CD4-positive, alpha-beta T cell (primary cell): ENCODE results near the gene MAP3K7CL. TPM values are rescaled to one million over a fixed set of nuclear protein-coding genes. Genes with fewer than 3 reads are reported as not detected.

ENCODE experiments used
- ATAC-seq: fragments of 200-7000 bp; cut with Tn5 transposase; one replicate; pipeline ENCODE4 v1.10.0; 2022; ENCODE audit warnings: mild to moderate bottlenecking; ENCODE audit not compliant: poor library complexity
- CTCF ChIA-PET: fragments of 350-600 bp; sonication (Branson Sonifier 250); formaldehyde crosslinking; loops from one replicate; lab custom pipeline; 2021; ENCODE audit warnings: antibody characterized with exemption, inconsistent platforms; lab: Charles Lee
- POLR2A ChIA-PET: fragments of 350-600 bp; sonication (Branson Sonifier 250); formaldehyde crosslinking; loops from one replicate; lab custom pipeline; 2021; ENCODE audit warnings: antibody characterized with exemption, inconsistent platforms; lab: Charles Lee
- DNase-seq, 14 experiments: peaks; one replicate each; pipeline ENCODE4 v3.0.0-alpha.2; 2013 to 2020; ENCODE audit warnings: mixed read lengths in 2 of 14
- H3K27ac ChIP-seq, 2 donors: one replicate each; pipeline versions ENCODE4 v1.5.1 to v1.7.0; 2013; ENCODE audit warnings: low read length in 2 of 2, low read depth in 1 of 2, mild to moderate bottlenecking in 1 of 2
- H3K27me3 ChIP-seq, 2 experiments: 1 replicate in 1 of 2; 2 replicates in 1 of 2; pipeline versions ENCODE4 v1.6.1 to v1.7.0; 2013; ENCODE audit warnings: low read length in 2 of 2, control low read depth in 1 of 2, mild to moderate bottlenecking in 1 of 2, moderate library complexity in 1 of 2; ENCODE audit not compliant: insufficient read depth in 2 of 2, control insufficient read depth in 1 of 2
- H3K36me3 ChIP-seq: one replicate; pipeline ENCODE4 v1.6.1; 2013; ENCODE audit warnings: low read length, control low read depth; ENCODE audit not compliant: insufficient read depth
- H3K4me1 ChIP-seq: one replicate; pipeline ENCODE4 v1.6.1; 2013; ENCODE audit warnings: low read length, control low read depth; ENCODE audit not compliant: insufficient read depth
- H3K4me3 ChIP-seq: one replicate; pipeline ENCODE4 v1.5.1; 2013; ENCODE audit warnings: mild to moderate bottlenecking, low read length, moderate library complexity
- H3K9me3 ChIP-seq, 2 experiments: 1 replicate in 1 of 2; 2 replicates in 1 of 2; pipeline versions ENCODE4 v1.6.1 to v1.7.0; 2013; ENCODE audit warnings: low read length in 2 of 2, mild to moderate bottlenecking in 2 of 2, control low read depth in 1 of 2, moderate library complexity in 1 of 2; ENCODE audit not compliant: control insufficient read depth in 1 of 2, insufficient read depth in 1 of 2
- H3K27ac Mint-ChIP-seq: one replicate; pipeline ENCODE4 v1.8.0; 2020; ENCODE audit warnings: mixed read lengths
- H3K27me3 Mint-ChIP-seq: one replicate; pipeline ENCODE4 v1.8.0; 2021; ENCODE audit warnings: mixed read lengths
- H3K36me3 Mint-ChIP-seq: one replicate; pipeline ENCODE4 v1.8.0; 2021; ENCODE audit warnings: low read depth, mixed read lengths
- H3K4me1 Mint-ChIP-seq: one replicate; pipeline ENCODE4 v1.8.0; 2021; ENCODE audit warnings: low read depth, mixed read lengths
- H3K4me3 Mint-ChIP-seq: one replicate; pipeline ENCODE4 v1.8.0; 2020; ENCODE audit warnings: mild to moderate bottlenecking, mixed read lengths
- H3K9me3 Mint-ChIP-seq: one replicate; pipeline ENCODE4 v1.8.0; 2020; ENCODE audit warnings: mixed read lengths
- intact Hi-C, 2 experiments: fragments of 100-400 bp; cut with DNase I in 1 of 2; cut with micrococcal nuclease in 1 of 2; formaldehyde crosslinking; loops; one replicate each; pipeline versions ENCODE4 v1.15.1 to v1.9.0; 2023 to 2025; cut with DNase I, micrococcal nuclease
- total RNA-seq, 174 experiments: library from RNA in 2 of 174; stranded (reverse) in 2 of 174; gene quantifications; one replicate each; pipeline ENCODE4 v1.2.3 and lab custom pipeline; 2021 to 2026
- TF ChIP-seq, protein P1 (sequence below): fragments of 200-600 bp; IDR thresholded peaks from one replicate; pipeline ENCODE4 v1.8.0; 2022; ENCODE audit warnings: antibody characterized with exemption, mild to moderate bottlenecking

MAP3K7CL gene
- total RNA-seq, 2 experiments from 2014 or later = 4.6 to 4.7 TPM

DNA sequence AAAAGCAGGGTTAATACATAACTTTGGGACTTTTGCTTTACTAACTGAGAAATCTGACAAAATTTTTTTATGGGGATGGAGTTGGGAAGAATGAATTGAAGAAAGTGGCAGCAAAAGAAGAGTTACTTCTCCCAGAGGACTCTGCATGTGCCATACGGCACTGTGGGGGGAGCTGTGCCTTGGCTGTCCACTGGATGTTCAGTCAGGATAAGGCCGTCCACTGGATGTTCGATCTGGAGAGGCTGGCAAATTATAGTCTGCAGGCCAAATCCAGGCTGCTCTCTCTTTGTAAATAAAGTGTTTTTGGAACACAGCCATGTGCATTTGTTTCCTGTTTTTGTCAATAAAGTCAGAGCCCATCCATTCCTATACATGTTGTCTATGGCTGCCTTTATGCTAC is 4.5 kb upstream of the MAP3K7CL start:
- Histone ChIP-seq H3K27me3 (no peaks in the 10 kb centered on the region), H3K4me1 (no peaks in the 10 kb centered on the region), H3K4me3 (no peak overlapping the region), H3K36me3 (no peaks in the 10 kb centered on the region), H3K27ac (no peak overlapping the region), H3K9me3 (peaks cover 0 to 3% of the 10 kb centered on the region in 2 experiments)
- DNase-seq = no peak
- H3K36me3 Mint-ChIP-seq = no peaks in the 10 kb centered on the region
- peaks cover 2% of the 10 kb centered on the region for H3K9me3 Mint-ChIP-seq
- no peak overlapping the region for H3K27ac Mint-ChIP-seq
- no peaks in the 10 kb centered on the region for H3K4me1 Mint-ChIP-seq
- ATAC-seq = no peak
- TF ChIP-seq, protein P1, sequence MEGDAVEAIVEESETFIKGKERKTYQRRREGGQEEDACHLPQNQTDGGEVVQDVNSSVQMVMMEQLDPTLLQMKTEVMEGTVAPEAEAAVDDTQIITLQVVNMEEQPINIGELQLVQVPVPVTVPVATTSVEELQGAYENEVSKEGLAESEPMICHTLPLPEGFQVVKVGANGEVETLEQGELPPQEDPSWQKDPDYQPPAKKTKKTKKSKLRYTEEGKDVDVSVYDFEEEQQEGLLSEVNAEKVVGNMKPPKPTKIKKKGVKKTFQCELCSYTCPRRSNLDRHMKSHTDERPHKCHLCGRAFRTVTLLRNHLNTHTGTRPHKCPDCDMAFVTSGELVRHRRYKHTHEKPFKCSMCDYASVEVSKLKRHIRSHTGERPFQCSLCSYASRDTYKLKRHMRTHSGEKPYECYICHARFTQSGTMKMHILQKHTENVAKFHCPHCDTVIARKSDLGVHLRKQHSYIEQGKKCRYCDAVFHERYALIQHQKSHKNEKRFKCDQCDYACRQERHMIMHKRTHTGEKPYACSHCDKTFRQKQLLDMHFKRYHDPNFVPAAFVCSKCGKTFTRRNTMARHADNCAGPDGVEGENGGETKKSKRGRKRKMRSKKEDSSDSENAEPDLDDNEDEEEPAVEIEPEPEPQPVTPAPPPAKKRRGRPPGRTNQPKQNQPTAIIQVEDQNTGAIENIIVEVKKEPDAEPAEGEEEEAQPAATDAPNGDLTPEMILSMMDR = no peak
- intact Hi-C loops = no loop called here
- no peak overlapping the region for H3K4me3 Mint-ChIP-seq
- no peaks in the 10 kb centered on the region for H3K27me3 Mint-ChIP-seq
- ChIA-PET POLR2A (no interaction called here), CTCF (interaction anchor here (0.6 kb wide), 1 partner anchor 78 kb away, joined by 3 read pairs; no protein-coding TSS in a partner anchor)

DNA sequence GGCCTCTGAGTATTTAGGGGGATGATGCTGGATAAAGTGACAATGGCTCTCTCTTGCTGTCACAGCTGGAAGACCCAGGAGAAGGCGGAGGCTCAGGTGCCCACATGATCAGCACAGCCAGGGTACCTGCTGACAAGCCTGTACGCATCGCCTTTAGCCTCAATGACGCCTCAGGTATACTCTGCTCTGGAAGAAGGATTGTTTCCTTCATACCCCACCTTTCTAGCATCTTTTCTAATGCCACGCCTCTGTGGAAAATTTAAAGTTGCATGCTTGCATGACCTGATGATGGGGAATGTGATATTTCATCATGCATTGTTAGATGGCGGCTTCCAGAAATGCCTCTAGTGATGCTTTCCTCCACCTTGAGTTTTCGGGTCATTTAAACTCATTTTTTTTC is 2.8 kb downstream of the MAP3K7CL start:
- Mint-ChIP-seq H3K27me3 (no peaks in the 10 kb centered on the region), H3K4me1 (no peaks in the 10 kb centered on the region), H3K4me3 (no peak overlapping the region), H3K27ac (no peak overlapping the region), H3K36me3 (no peaks in the 10 kb centered on the region), H3K9me3 (peaks cover 2% of the 10 kb centered on the region)
- Histone ChIP-seq H3K9me3 (peaks cover 0 to 2% of the 10 kb centered on the region in 2 experiments), H3K27me3 (no peaks in the 10 kb centered on the region), H3K36me3 (no peaks in the 10 kb centered on the region), H3K4me3 (no peak overlapping the region), H3K4me1 (no peaks in the 10 kb centered on the region), H3K27ac (no peak overlapping the region)
- DNase-seq (no peak), ATAC-seq (no peak)
- ChIA-PET POLR2A (no interaction called here), CTCF (no interaction called here)
- intact Hi-C loops = no loop called here
- TF ChIP-seq, protein P1 = no peak

DNA sequence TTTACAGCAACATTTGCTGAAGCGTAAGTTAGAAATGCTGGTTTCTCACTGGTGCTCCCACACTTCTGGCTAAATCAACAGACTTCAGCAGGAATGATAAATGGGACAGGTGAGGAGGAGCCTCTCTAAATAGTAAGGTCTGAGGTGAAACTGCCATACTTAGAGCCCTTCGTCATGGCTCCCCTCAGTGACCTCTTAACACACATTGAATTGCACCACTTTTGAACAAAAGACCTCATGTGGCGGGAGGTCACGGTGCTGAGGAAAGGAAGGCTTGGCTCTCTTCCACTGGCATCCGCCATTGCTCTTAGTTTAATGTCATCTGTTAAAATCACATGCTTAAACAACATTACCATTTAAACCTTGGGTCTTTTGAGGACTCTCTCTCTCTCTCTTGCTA is 3.4 kb downstream of the MAP3K7CL start:
- no peak overlapping the region for H3K4me3 ChIP-seq
- ChIA-PET POLR2A (no interaction called here), CTCF (no interaction called here)
- H3K9me3 ChIP-seq = no peaks in the 10 kb centered on the region
- peaks cover 2% of the 10 kb centered on the region for H3K9me3 Mint-ChIP-seq
- intact Hi-C loops = no loop called here
- no peaks in the 10 kb centered on the region for H3K36me3 Mint-ChIP-seq
- H3K27ac Mint-ChIP-seq = no peak overlapping the region
- no peaks in the 10 kb centered on the region for H3K4me1 ChIP-seq
- TF ChIP-seq, protein P1 = no peak
- ATAC-seq = no peak
- no peaks in the 10 kb centered on the region for H3K4me1 Mint-ChIP-seq
- no peaks in the 10 kb centered on the region for H3K36me3 ChIP-seq
- no peak overlapping the region for H3K27ac ChIP-seq
- DNase-seq = no peak
- no peak overlapping the region for H3K4me3 Mint-ChIP-seq
- H3K27me3 Mint-ChIP-seq = no peaks in the 10 kb centered on the region
- H3K27me3 ChIP-seq = no peaks in the 10 kb centered on the region
